Jurkat, Clone E6-1 (cell line): Measurements from ENCODE around the gene CAMTA1.
A peak's percentile ranks its signal among the peaks of the same experiment; 100 is the strongest.

ENCODE experiments used
- DNase-seq: peaks from one replicate; pipeline ENCODE4 v3.0.0-alpha.2; 2011; ENCODE audit warnings: low read depth, low spot score
- H3K4me3 ChIP-seq: 2 replicates; pipeline ENCODE4 v1.5.1; 2011; ENCODE audit warnings: mild to moderate bottlenecking, low read length, control low read depth, moderate library complexity

The CAMTA1 gene

DNA sequence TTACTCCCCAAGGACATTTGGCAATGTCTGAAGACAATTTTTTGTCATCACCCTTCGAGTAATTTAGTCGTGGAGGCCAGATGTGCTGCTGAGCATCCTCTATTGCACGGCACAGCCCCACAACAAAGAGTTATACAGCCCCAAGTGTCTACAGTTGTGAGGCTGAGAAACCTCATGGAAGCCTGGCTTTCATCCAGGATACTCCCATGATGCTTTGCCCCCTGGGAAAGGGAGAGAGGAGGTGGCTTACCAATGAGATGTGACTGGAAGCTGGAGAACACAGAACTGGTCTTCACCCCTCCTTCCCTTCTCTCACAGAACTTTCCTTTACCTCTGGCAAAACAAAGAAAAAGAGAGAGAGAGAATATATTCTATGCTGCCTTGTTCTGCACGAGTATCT lies 834.9 kb downstream of the CAMTA1 start:
- no peak overlapping the region for H3K4me3 ChIP-seq
- DNase-seq, result no peak

DNA sequence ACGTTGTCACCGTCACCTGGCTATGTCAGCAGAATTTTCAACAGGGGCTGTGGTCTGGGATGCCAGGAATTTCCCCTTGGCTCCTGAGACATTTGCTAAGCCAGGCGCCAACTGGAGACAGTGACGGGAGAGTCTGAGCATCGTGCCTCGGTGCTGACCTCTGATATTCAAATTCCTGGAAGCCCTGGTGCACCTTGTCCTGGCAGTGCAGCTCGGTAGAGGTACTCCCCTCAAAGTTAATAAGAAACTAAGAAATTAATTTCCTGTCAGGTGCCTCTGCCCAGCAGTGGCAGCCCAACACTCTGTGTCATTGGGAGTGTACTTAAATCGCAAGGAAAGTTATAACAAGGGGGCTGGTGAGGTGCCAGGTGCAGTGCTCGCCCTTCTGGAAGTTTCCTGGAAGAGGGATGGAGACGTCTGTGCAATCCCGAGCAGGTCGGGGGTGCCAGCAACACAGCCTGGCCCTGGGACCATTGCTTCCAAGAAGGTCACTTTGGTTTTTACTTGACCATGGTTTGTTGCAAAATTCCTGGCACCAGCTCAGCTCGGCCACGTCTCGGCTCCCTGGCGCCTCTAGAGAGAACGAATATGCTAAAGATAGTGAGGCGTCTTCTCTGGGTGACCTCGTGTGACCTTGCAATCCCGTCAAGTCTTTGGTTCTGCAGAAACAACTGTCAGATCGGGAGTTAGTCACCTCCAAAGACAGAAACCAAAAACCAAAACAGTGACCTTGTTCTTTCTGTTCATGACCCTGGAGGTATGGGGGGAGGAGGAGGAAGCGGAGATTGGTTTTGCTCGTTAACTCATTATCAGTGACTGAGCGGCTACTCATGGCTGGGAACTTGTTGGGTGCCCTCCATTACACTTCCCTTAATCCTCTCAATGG lies 836.3 kb downstream of the CAMTA1 start:
- H3K4me3 ChIP-seq, result no peak overlapping the region
- no peak for DNase-seq

DNA sequence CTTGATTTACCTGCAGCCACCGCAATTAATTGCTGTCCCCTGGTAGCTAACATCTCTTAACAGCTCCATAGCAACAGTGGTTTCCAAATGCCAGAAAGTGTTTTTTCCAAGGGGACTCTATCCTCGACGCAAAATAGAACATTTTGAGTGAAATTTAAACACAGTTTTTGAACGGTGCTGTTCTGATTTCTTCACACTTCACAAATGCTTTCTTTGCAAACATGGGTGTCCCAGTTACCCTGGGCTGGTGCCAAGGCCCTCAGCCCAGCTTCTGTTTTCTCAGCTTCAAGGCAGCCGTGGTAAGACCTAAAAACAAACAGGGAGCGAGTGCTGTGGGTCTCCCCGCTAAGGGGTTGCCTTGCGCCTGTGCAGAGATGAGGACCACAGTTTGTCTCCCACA lies 838.6 kb downstream of the CAMTA1 start:
- DNase-seq, result no peak
- H3K4me3 ChIP-seq, result no peak overlapping the region

DNA sequence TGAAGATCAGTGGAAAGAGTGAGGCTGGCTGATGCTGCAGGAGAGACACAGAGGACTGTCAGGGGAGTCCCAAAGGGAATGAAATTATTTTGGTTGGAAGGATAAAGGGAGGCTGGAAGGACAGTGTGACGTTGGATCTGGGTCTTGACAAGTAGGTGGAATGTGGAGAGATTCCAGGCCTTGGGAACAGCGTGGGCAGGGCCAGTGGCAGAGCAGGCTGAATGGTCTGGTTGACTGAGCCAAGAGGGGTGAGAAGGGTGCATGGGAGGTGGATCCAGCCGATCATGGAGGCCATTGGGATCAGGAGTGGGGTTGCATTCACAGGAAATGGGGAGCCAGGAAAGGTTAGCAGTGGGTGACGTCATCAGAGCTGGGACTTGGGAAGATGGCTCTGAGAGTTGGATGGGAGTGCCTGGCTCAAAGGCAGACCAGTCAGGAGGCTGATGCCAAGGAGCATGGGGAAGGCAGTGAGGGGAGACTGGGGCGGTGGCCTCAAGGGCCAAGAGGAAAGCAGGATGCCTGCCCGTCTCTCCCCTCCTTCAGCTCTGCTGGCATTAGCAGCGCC lies 839.6 kb downstream of the CAMTA1 start:
- DNase-seq, result no peak
- H3K4me3 ChIP-seq, result no peak overlapping the region

DNA sequence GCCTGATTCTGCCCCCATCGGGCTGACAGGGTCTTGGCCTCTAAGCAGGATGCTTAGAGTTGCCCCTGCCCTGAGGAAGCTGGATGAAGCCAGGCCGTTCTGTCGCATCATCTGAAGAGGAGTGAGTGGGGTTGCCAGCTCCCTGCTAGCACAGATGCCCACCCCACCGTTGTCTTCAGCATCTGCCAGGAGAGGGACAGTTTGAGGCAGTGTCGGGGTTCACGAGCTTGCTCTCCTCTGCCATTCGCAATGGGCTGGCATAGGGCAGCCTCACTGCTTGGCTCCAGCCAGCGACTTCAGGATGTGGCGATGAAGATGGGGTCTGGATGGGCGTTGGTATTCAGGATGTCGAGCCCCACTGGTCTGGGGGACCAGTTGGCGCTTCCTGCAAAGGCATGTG lies 840.1 kb downstream of the CAMTA1 start:
- H3K4me3 ChIP-seq, result no peak overlapping the region
- DNase-seq, result no peak

DNA sequence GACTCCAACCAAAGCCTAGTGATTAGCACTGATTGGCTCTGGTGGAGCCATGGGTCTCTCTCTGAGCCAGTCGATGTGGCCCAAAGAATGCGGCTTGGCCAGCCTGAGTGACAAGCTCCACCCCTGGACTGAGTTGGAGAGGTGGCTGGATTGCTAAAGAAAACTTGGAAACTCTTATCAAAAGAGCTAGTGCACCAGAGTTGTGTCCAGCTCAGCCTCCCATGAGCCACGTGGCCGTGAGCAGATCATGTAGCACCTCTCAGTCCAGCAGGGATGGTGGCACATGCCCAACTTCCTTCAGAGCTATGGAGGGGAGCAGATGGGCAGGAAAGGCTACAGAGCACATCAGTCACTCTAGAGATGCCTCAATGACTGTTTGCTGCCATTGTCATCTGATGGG lies 843.0 kb downstream of the CAMTA1 start:
- DNase-seq, result no peak

DNA sequence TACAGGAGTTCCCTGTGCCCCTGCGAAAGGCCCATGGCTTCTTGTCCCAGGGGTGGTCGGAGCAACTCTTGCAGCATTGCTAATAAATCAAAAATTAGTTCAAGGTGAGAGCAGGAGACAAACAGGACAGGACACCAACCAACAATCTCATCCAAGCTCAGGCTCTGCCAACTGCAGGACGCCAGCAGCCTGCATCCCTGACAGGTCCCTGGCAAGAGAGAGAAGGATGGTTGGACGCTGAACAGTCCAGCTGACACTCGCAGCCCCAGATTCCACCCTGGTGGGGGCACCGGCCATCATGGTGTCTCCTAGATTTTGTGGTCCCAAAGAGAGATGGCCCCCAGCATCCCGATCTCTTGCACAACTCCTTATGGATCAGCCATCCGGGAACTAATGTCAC lies 843.8 kb downstream of the CAMTA1 start:
- no peak for DNase-seq
- H3K4me3 ChIP-seq, result no peak overlapping the region

More for the DNA sequence above, 843.0 kb downstream of the CAMTA1 start:
- no peak overlapping the region for H3K4me3 ChIP-seq

DNA sequence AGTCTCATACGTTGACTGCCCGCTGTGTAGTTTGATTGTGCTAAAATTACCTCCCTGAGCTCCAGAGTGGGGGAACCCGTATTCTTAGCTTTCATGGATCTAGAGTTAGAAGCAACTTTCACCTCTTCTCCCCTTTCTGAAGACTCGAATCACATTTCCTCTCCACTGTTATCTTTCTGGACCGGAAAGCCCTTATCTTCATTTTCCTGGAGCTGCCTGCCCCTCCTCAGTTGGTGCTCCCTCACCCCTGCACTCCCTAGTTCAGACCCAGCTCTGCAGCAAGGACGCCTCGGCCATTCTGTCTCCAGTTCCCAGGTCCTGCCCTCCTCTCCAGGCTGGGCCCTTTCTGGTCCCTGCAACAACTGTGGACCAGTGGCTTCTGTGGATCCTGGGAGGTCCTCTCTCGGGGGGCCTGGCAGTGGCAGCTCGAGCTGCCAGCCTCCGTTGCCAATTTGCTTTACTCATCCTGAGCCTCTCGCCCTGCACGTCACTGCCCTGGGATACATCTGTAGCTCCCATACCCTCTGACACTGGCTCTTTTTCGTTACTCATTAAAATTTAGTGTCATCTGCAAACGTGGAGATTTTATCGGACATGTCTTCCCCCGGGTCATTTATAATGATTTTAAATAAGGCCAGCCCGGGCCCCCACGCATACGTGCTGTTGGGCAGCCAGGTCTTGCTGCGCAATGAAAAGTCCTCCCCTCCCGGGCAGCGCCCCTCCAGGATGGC lies 844.4 kb downstream of the CAMTA1 start:
- no peak for DNase-seq
- H3K4me3 ChIP-seq, result no peak overlapping the region

DNA sequence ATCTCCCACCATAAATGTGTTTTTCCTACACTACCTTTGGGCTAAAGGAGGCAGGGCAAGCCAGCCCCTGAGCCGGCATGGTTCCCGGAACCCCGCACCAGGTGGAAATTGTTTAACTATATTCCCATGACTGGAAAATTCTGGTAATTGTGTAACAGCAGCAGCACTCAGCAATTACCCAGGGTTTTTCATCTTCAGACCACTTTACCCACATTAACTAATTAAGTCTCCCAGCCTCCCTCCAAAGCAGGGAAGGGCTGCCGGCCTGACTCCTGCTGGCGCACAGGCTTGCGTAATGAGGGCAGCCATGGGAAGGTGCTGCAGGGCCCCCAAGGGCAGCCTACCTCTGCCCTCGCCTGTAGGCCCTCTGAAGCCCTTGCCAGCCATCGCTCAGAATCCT lies 845.1 kb downstream of the CAMTA1 start:
- H3K4me3 ChIP-seq, result no peak overlapping the region
- no peak for DNase-seq

DNA sequence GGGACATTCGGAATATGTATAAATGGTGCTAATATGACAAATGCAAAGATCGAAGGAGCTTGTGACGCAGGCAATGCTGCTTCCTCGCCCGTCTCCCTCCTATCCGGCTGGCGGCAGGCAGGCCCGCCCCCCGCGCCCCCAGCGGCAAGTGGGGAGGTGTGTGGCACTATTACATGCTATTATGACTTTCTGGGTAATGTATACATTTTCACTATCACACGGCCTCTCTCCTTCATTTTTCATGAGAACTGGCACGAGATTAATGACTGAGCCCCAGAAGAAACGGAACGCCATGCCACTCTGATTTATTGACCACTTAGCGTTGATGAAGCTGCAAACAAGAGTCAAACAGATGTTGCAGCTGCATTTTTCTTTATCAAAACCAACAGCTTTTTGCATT lies 846.9 kb downstream of the CAMTA1 start:
- H3K4me3 ChIP-seq, result no peak overlapping the region
- DNase-seq, result no peak

DNA sequence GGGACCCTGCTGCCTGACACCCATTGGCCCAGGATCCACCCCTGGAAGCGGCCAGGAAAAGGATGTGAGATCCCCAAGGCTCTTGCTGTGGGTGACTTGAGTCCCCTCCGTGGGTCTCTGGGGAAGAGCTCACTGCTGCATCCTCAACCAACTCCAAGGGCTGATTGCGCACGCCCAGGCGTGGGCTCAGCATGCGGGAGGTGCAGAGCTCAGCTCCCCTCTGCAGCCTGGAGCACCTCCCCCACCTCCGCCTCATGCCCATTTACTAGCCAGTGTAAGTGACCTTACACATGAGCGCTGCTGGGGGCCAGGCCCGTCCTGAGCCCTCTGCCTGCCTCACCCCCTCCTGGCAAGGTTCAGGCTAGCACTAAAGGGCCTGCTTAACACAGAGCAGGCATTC lies 847.4 kb downstream of the CAMTA1 start:
- no peak for DNase-seq
- H3K4me3 ChIP-seq, result no peak overlapping the region

DNA sequence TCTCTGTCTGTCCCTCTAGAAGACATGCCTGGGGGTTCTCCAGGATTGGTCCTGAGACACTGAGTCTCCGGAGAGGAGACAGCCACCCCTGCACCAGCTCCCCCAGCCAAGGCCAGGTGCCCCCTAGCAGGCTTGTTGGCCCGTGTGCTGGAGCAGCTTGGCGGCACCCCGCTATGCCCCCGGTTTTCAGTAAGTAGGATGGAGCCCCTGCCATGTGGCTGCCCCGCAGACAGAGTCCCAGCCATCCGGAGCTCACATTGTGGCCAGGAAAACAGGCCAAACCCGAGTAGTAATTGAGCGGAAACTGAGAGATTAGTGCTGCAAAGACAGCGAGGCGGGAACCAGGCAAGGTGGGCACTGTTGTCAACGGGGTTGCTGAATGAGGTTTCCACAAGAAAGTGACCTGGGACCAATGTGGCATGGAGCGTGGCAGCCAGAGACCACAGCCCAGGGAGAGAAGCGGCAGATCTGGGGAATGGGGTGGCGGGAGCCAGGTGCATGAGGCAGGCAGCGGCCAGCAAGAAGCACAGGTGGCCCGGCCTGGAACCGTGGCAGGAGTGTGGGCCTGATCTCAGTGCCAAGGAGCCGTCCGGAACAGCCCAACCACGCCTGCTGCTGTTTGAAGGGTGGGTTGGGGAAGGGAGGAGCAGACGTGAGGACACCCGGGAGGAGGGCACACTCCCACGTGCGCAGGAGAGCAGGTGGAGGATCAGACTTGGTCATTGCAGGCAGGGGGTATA lies 848.4 kb downstream of the CAMTA1 start:
- H3K4me3 ChIP-seq, result no peak overlapping the region
- peak; percentile 27 for DNase-seq

DNA sequence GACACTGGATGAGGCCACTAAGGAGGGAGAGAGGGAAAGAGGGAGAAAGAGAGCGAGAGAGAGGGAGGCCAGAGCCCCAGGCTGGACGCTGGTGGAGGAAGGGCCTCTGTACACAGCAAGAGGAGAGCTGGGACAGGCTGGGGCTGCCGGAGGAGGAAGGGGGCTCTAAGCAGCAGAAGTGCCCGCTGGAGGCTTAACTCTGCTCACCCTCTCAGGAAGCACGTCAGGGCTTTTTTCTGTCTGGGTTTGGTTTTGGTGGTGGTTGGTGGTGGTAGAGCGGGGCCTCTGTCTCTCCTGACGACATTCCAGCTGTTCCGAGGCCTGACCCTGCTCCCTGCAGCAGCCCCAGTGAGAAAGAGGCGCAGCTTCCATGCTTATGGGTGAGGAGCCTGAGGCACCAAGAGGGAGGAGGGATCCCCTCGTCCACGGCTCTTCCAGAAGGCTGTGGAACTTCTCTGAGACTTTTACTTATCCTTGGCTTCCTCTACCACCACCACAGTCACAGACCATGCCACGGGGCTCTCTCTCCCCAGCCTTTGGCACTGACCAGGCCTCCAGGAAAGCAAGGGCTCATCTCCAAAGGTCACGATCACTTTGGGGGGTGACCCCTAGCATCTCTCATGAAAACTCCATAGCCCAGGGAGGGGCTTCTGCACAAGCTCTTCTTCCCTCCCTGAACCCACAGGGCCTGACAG lies 849.4 kb downstream of the CAMTA1 start:
- no peak overlapping the region for H3K4me3 ChIP-seq
- no peak for DNase-seq

DNA sequence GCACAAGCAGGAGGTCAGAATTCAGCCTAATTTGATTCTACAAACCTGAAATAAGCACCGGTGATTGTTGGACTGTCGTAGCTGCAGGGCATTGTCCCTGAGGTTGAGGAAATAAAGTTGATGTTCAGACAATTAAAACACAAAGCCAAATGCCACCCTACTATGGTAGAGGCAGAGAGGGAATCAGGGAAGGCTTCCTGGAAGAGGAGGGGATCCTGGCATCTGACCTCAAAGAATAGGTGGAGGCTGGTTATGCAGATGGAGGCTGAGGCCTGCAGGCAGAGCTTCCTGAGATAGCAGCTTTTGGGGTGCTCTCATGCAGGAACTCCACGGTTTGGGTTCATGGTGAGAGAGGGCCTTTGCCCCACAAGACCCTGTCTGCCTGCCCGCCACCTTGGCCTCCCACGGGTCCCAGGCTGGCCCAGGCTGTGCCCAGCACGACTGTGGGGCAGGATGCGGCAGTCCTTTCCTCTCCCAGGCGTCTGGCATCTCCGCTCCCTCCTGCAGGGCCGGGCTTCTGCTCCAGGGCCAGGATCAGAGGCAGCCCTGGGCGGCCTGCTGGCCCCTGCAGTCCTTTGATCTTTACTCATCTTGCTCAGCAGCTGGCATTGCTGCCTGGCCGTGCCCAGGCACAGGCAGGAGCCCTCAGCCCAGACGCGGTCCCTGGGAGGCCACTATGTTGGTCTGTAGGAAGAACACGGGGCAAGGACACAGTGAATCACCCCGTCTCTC lies 851.7 kb downstream of the CAMTA1 start:
- H3K4me3 ChIP-seq, result no peak overlapping the region
- DNase-seq, result no peak

DNA sequence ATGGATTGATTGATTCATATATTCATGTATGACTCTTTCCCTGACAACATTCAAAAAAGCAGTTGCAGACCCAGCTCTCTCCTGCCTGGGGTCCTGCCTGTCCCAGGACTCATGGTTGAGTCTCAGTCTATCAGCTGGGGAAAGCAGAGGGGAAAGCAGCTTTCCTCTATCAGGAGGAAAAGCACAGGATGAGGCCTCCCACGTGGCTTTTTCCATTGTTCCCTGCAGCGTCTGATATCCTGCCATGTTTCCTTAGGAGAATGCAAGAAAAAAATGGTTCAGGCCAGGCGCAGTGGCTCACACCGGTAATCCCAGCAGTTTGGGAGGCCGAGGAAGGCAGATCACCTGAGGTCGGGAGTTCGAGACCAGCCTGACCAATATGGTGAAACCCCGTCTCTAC lies 852.8 kb downstream of the CAMTA1 start:
- DNase-seq, result no peak
- H3K4me3 ChIP-seq, result no peak overlapping the region

DNA sequence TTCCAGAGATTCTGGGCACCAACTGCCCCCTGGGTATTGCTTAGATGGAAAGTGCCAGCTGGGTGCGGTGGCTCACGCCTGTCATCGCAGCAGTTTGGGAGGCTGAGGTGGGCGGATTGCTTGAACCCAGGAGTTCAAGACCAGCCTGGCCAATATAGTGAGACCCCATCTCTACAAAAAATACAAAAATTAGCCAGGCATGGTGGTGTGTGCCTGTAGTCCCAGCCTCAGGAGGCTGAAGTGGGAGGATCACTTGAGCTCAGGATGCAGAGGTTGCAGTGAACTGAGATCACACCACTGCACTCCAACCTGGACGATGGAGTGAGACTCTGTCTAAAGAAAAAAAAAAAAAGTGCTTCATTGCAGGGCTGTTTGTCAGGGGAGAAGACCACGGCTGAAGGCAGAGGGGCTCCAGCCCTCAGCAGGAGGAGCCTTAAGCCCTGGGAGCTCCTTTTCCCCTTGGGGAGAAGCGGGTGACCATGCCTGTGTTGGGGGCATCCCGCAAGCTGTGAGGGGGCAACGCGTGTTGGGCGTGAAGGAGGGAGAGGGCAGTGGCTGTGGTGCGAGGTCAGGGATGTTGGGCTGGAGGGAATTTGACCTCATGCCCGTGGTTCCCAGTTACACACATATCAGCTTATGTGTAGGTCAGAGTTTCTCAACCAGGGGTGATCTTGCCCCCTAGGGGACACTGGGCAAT lies 854.3 kb downstream of the CAMTA1 start:
- DNase-seq, result no peak
- H3K4me3 ChIP-seq, result no peak overlapping the region

DNA sequence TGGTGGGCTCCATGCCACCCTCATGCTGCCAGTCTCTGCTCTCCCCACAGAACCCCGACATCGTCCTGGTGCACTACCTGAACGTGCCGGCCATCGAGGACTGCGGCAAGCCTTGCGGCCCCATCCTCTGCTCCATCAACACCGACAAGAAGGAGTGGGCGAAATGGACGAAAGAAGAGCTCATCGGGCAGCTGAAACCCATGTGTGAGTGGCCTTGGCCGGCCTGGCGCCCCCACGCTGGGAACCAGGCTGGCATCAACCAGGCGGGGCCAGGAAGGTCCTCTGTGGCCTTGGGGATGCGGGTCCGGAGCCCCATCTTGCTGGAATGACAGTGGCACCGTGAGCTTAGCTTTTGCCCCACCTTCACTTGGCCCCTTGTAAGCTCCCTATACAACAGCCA lies 855.1 kb downstream of the CAMTA1 start:
- no peak for DNase-seq
- H3K4me3 ChIP-seq, result no peak overlapping the region
